ENCODE results near the gene IL24.
A peak's percentile ranks its signal among the peaks of the same experiment; 100 is the strongest.
"Not testable (repeated sequence)": the region's sequence is repeated elsewhere in the genome, so short reads cannot be mapped to it uniquely, and the experiment has no call there.

IL24 gene
- 0 to 0.19 (median 0.06) reads per million in 4 experiments for total RNA-seq

- no peak for DNase-seq
Observed at GRCh38 chr1:206897175-206897574, at the start of gene IL24. IL24 (plus strand) TSS chr1:206897443; CDS start chr1:206897833, 390 bp downstream.

GRCh38 chr1:206847946-206848345, 49.3 kb upstream of the IL24 start:
- DNase-seq, result no peak

- DNase-seq, result no peak
Observed at GRCh38 chr1:206850401-206850800, 46.8 kb upstream of the IL24 start.

- no peak for DNase-seq
Observed at GRCh38 chr1:206851341-206852010, 45.8 kb upstream of the IL24 start.

GRCh38 chr1:206852662-206853061, 44.6 kb upstream of the IL24 start:
- not testable (repeated sequence) for DNase-seq

- DNase-seq, result not testable (repeated sequence)
Observed at GRCh38 chr1:206853696-206854095, 43.5 kb upstream of the IL24 start.

GRCh38 chr1:206854401-206855129, 42.7 kb upstream of the IL24 start:
- DNase-seq, result no peak

GRCh38 chr1:206855859-206856258, 41.4 kb upstream of the IL24 start:
- DNase-seq, result no peak

GRCh38 chr1:206856674-206857464, 40.4 kb upstream of the IL24 start:
- DNase-seq, result no peak

- DNase-seq, result no peak
Observed at GRCh38 chr1:206859082-206859521, 38.1 kb upstream of the IL24 start.

- DNase-seq, result no peak
Observed at GRCh38 chr1:206860165-206860564, 37.1 kb upstream of the IL24 start.

GRCh38 chr1:206863266-206863665, 34.0 kb upstream of the IL24 start:
- no peak for DNase-seq

GRCh38 chr1:206864939-206865671, 32.1 kb upstream of the IL24 start, which contains the start of gene IL20:
IL20 (plus strand) TSS chr1:206865623; CDS start chr1:206865853, 230 bp downstream.
- peak; percentile 88 for DNase-seq

GRCh38 chr1:206866062-206866461, 31.2 kb upstream of the IL24 start:
- DNase-seq, result no peak

- no peak for DNase-seq
Observed at GRCh38 chr1:206867239-206867638, 30.0 kb upstream of the IL24 start.

GRCh38 chr1:206867716-206868115, 29.5 kb upstream of the IL24 start:
- no peak for DNase-seq

GRCh38 chr1:206868264-206868663, 29.0 kb upstream of the IL24 start:
- DNase-seq, result no peak

- no peak for DNase-seq
Observed at GRCh38 chr1:206872139-206872538, 25.1 kb upstream of the IL24 start.

GRCh38 chr1:206873603-206874188, 23.5 kb upstream of the IL24 start:
- DNase-seq, result no peak

GRCh38 chr1:206875752-206876377, 21.4 kb upstream of the IL24 start:
- DNase-seq, result no peak

GRCh38 chr1:206878456-206878855, 18.8 kb upstream of the IL24 start:
- DNase-seq, result no peak

- DNase-seq, result no peak
Observed at GRCh38 chr1:206880314-206880713, 16.9 kb upstream of the IL24 start.
